Panc1 (cell line): ENCODE results near the gene TMEM37. TPM values are rescaled to one million over a fixed set of nuclear protein-coding genes. Genes with fewer than 3 reads are reported as not detected.

Experiments
- ATAC-seq: fragments of 200-7000 bp; cut with Tn5 transposase; 2 replicates; pipeline ENCODE4 v1.9.1; 2020; ENCODE audit warnings: mild to moderate bottlenecking, moderate library complexity
- BruUV-seq: library from RNA; stranded (reverse); fragments of 400-500 nt; replicated peaks from 2 replicates; lab custom pipeline; 2021; lab: Mats Ljungman, UMichigan
- CTCF ChIA-PET: fragments of 300-600 bp; sonication (Branson Sonifier 250); formaldehyde crosslinking; loops from one replicate; lab custom pipeline; 2022; ENCODE audit warnings: antibody characterized with exemption; lab: Charles Lee
- POLR2A ChIA-PET: fragments of 300-600 bp; sonication (Branson Sonifier 250); formaldehyde crosslinking; loops from one replicate; lab custom pipeline; 2022; ENCODE audit warnings: antibody characterized with exemption; lab: Charles Lee
- DNase-seq: peaks from one replicate; pipeline ENCODE4 v3.0.0-alpha.2; 2010; ENCODE audit warnings: low read depth, low spot score
- H3K27ac ChIP-seq: 2 replicates; pipeline ENCODE4 v1.5.1; 2011; ENCODE audit warnings: mild to moderate bottlenecking, low read length, inconsistent platforms
- H3K27me3 ChIP-seq: fragments of 200-500 bp; sonication (Bioruptor generic); 2 replicates; pipeline ENCODE4 v1.6.0; 2014; ENCODE audit warnings: low read length, inconsistent platforms; ENCODE audit not compliant: control insufficient read depth, insufficient read depth
- H3K36me3 ChIP-seq: fragments of 200-500 bp; sonication (Bioruptor generic); 2 replicates; pipeline ENCODE4 v1.5.1; 2014; ENCODE audit warnings: inconsistent platforms, mild to moderate bottlenecking, low read length, moderate library complexity; ENCODE audit not compliant: control insufficient read depth, insufficient read depth
- H3K4me1 ChIP-seq: 2 replicates; pipeline ENCODE4 v1.5.1; 2011; ENCODE audit warnings: inconsistent platforms, mild to moderate bottlenecking, low read length, moderate library complexity; ENCODE audit not compliant: control insufficient read depth, insufficient read depth
- H3K4me3 ChIP-seq, 2 experiments: 2 replicates each; pipeline ENCODE4 v1.5.1; 2011 to 2012; ENCODE audit warnings: low read depth in 2 of 2, low read length in 2 of 2, mild to moderate bottlenecking in 2 of 2, inconsistent platforms in 1 of 2, moderate library complexity in 1 of 2
- H3K9me3 ChIP-seq: fragments of 200-500 bp; sonication (Bioruptor generic); 2 replicates; pipeline ENCODE4 v1.5.1; 2014; ENCODE audit warnings: low read depth, mild to moderate bottlenecking, inconsistent platforms, low read length, moderate library complexity; ENCODE audit not compliant: control insufficient read depth, insufficient read depth
- CTCF ChIP-seq: fragments of 450-650 bp; IDR thresholded peaks from 2 replicates; pipeline ENCODE4 v1.5.1; 2017; ENCODE audit warnings: mild to moderate bottlenecking
- POLR2AphosphoS5 ChIP-seq: IDR thresholded peaks from 2 replicates; pipeline ENCODE4 v1.6.1; 2012; ENCODE audit warnings: mild to moderate bottlenecking, low read depth, low read length, moderate library complexity
- REST ChIP-seq, 2 experiments: IDR thresholded peaks; 2 replicates each; pipeline ENCODE4 v1.6.1; 2011 to 2012; ENCODE audit warnings: low read depth in 2 of 2, control low read depth in 1 of 2, low read length in 1 of 2, mild to moderate bottlenecking in 1 of 2, moderate library complexity in 1 of 2; ENCODE audit not compliant: insufficient read depth in 1 of 2
- SIN3A ChIP-seq: IDR thresholded peaks from 2 replicates; pipeline ENCODE4 v1.6.1; 2012; ENCODE audit warnings: low read depth, mild to moderate bottlenecking, low read length, moderate library complexity, borderline replicate concordance; ENCODE audit not compliant: insufficient read depth
- TCF7L2 ChIP-seq: IDR thresholded peaks from 2 replicates; pipeline ENCODE4 v1.6.1; 2011; ENCODE audit warnings: mild to moderate bottlenecking, low read depth, low read length, inconsistent platforms
- in situ Hi-C: cut with HindIII; loops from 2 replicates; pipeline ENCODE4 v1.10.0; 2016; ENCODE audit warnings: low sequenced_read_pairs, low pct_unique_long_range_greater_than_20kb
- intact Hi-C: fragments of 100-400 bp; cut with micrococcal nuclease; formaldehyde crosslinking; loops from one replicate; pipeline ENCODE4 v1.10.0; 2022; ENCODE audit not compliant: unreplicated experiment
- total RNA-seq: library from RNA; stranded (reverse); gene quantifications from one replicate; pipeline ENCODE4 v1.2.1, GENCODE V29; 2021; ENCODE audit not compliant: unreplicated experiment

TMEM37 gene
- total RNA-seq, 1 experiment from 2014 or later, result 0.28 TPM

GRCh38 chr2:119397196-119397595 lies 34.5 kb upstream of the TMEM37 start:
- Histone ChIP-seq H3K36me3 (no peaks in the 10 kb centered on the region), H3K27me3 (no peaks in the 10 kb centered on the region), H3K4me3 (no peak overlapping the region), H3K27ac (no peak overlapping the region), H3K9me3 (no peaks in the 10 kb centered on the region), H3K4me1 (no peaks in the 10 kb centered on the region)
- ChIA-PET POLR2A (no interaction called here), CTCF (no interaction called here)
- DNase-seq (no peak), ATAC-seq (no peak)
- intact Hi-C loops (no loop called here), in situ Hi-C loops (no loop called here)
- TF ChIP-seq POLR2AphosphoS5, result no peak
- no TSS peak for BruUV-seq

GRCh38 chr2:119402106-119402505 lies 29.5 kb upstream of the TMEM37 start:
- H3K4me1 ChIP-seq, result no peaks in the 10 kb centered on the region
- in situ Hi-C loops, result no loop called here
- DNase-seq (no peak), ATAC-seq (no peak)
- intact Hi-C loops, result no loop called here
- BruUV-seq, result no TSS peak
- TF ChIP-seq TCF7L2 (no peak), POLR2AphosphoS5 (no peak), REST (IDR thresholded peaks at IDR 0.05; ENCODE audit: insufficient read depth in 1 of 2, low read depth in 2 of 2, low read length in 1 of 2) (no peak), SIN3A (no peak), CTCF (no peak)
- no peak overlapping the region for H3K27ac ChIP-seq
- no peaks in the 10 kb centered on the region for H3K9me3 ChIP-seq
- H3K4me3 ChIP-seq, result no peak overlapping the region
- no peaks in the 10 kb centered on the region for H3K36me3 ChIP-seq
- no peaks in the 10 kb centered on the region for H3K27me3 ChIP-seq
- ChIA-PET CTCF (no interaction called here), POLR2A (no interaction called here)

GRCh38 chr2:119402645-119403560 lies 28.8 kb upstream of the TMEM37 start:
- CTCF ChIA-PET, result no interaction called here
- intact Hi-C loops (no loop called here), in situ Hi-C loops (no loop called here)
- no peaks in the 10 kb centered on the region for H3K9me3 ChIP-seq
- no peak overlapping the region for H3K27ac ChIP-seq
- POLR2A ChIA-PET, result no interaction called here
- TF ChIP-seq TCF7L2, result no peak
- no peak for TF ChIP-seq SIN3A
- TF ChIP-seq POLR2AphosphoS5, result no peak
- TF ChIP-seq REST (IDR thresholded peaks at IDR 0.05; ENCODE audit: insufficient read depth in 1 of 2, low read depth in 2 of 2, low read length in 1 of 2), result no peak
- TF ChIP-seq CTCF, result no peak
- no TSS peak for BruUV-seq
- H3K36me3 ChIP-seq, result no peaks in the 10 kb centered on the region
- H3K27me3 ChIP-seq, result no peaks in the 10 kb centered on the region
- DNase-seq (no peak), ATAC-seq (no peak)
- no peaks in the 10 kb centered on the region for H3K4me1 ChIP-seq
- no peak overlapping the region for H3K4me3 ChIP-seq
